Glomerular endothelial cell (primary cell): Measurements from ENCODE around the gene AMBRA1. TPM values are rescaled to one million over a fixed set of nuclear protein-coding genes. Genes with fewer than 3 reads are reported as not detected.

Experiments used
- DNase-seq: peaks from one replicate; pipeline ENCODE4 v3.0.0-alpha.2; 2011; ENCODE audit warnings: low read depth, low spot score; ENCODE audit errors: extremely low read depth
- total RNA-seq: library from RNA; depleted of rRNA; stranded (reverse); fragments of >200 nt; gene quantifications from 2 replicates; pipeline ENCODE4 v1.2.3, GENCODE V29; 2015

The AMBRA1 gene
- total RNA-seq, 1 donor from 2014 or later: 38.5 TPM

GRCh38 chr11:46574656-46575055 is 19.2 kb downstream of the AMBRA1 start:
- DNase-seq: no peak

GRCh38 chr11:46570790-46571398 is 22.9 kb downstream of the AMBRA1 start:
- no peak for DNase-seq

- no peak for DNase-seq
Measured at GRCh38 chr11:46565232-46565840, 28.5 kb downstream of the AMBRA1 start.

- no peak for DNase-seq
Measured at GRCh38 chr11:46564459-46564858, 29.4 kb downstream of the AMBRA1 start.

- DNase-seq: no peak
Measured at GRCh38 chr11:46562527-46562926, 31.3 kb downstream of the AMBRA1 start.

- DNase-seq: no peak
Measured at GRCh38 chr11:46560300-46560991, 33.4 kb downstream of the AMBRA1 start.

- DNase-seq: no peak
Measured at GRCh38 chr11:46559815-46560214, 34.0 kb downstream of the AMBRA1 start.

GRCh38 chr11:46557684-46558151 is 36.1 kb downstream of the AMBRA1 start:
- DNase-seq: no peak

- DNase-seq: no peak
Measured at GRCh38 chr11:46555267-46556054, 38.4 kb downstream of the AMBRA1 start.

- peak; percentile 68 for DNase-seq
Measured at GRCh38 chr11:46554213-46555147, 39.3 kb downstream of the AMBRA1 start.

- DNase-seq: peak; percentile 67
Measured at GRCh38 chr11:46553814-46554212, 40.0 kb downstream of the AMBRA1 start.

- DNase-seq: no peak
Measured at GRCh38 chr11:46551261-46551660, 42.6 kb downstream of the AMBRA1 start.

GRCh38 chr11:46547579-46547978 is 46.2 kb downstream of the AMBRA1 start:
- DNase-seq: no peak

- DNase-seq: no peak
Measured at GRCh38 chr11:46543564-46543963, 50.3 kb downstream of the AMBRA1 start.

- no peak for DNase-seq
Measured at GRCh38 chr11:46541593-46542371, 52.0 kb downstream of the AMBRA1 start.

- DNase-seq: no peak
Measured at GRCh38 chr11:46540807-46541206, 53.0 kb downstream of the AMBRA1 start.

- no peak for DNase-seq
Measured at GRCh38 chr11:46537537-46538295, 56.1 kb downstream of the AMBRA1 start.

GRCh38 chr11:46537121-46537520 is 56.7 kb downstream of the AMBRA1 start:
- DNase-seq: no peak

GRCh38 chr11:46535688-46536087 is 58.1 kb downstream of the AMBRA1 start:
- no peak for DNase-seq
